BE2C (cell line): Measurements from ENCODE around the gene ARMC6.
A peak's percentile ranks its signal among the peaks of the same experiment; 100 is the strongest.

Experiments
- DNase-seq: peaks from one replicate; pipeline ENCODE4 v3.0.0-alpha.2; 2020
- H3K27me3 ChIP-seq: fragments of 250-450 bp; sonication (Bioruptor Pico); 2 replicates; pipeline ENCODE4 v1.5.1; 2020; ENCODE audit warnings: mild to moderate bottlenecking
- H3K36me3 ChIP-seq: fragments of 250-450 bp; sonication (Bioruptor Pico); 2 replicates; pipeline ENCODE4 v1.5.1; 2020; ENCODE audit warnings: mild to moderate bottlenecking
- H3K4me1 ChIP-seq: fragments of 250-450 bp; sonication (Bioruptor Pico); 2 replicates; pipeline ENCODE4 v1.5.1; 2020
- H3K4me3 ChIP-seq: 2 replicates; pipeline ENCODE4 v1.5.1; 2011; ENCODE audit warnings: low read depth, low read length
- H3K9me3 ChIP-seq: fragments of 250-450 bp; sonication (Bioruptor Pico); 2 replicates; pipeline ENCODE4 v1.5.1; 2020
- TF ChIP-seq, protein P1 (sequence below): IDR thresholded peaks from 2 replicates; pipeline ENCODE4 v1.5.1; 2012; ENCODE audit warnings: mild to moderate bottlenecking, low read depth, low read length

The ARMC6 gene

DNA sequence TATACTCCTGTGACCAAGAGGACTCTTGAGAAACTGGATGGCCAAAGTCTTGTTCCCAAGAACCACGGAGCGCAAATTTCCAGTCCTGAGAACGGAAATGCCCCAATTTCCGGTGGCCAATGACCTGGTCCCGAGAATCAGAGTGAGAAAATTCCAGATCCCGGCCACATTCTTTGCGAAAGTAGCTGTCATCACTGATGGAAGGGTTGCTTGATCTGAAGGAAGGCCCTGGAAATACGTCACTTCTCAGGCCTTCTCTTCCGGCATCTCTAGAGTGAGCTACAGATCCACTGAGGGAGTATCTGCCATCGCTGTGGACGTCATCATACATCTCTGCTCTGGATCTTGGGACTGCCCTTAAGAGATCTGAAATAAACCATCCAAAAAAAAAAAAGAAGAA lies 7.5 kb upstream of the ARMC6 start:
- TF ChIP-seq, protein P1, sequence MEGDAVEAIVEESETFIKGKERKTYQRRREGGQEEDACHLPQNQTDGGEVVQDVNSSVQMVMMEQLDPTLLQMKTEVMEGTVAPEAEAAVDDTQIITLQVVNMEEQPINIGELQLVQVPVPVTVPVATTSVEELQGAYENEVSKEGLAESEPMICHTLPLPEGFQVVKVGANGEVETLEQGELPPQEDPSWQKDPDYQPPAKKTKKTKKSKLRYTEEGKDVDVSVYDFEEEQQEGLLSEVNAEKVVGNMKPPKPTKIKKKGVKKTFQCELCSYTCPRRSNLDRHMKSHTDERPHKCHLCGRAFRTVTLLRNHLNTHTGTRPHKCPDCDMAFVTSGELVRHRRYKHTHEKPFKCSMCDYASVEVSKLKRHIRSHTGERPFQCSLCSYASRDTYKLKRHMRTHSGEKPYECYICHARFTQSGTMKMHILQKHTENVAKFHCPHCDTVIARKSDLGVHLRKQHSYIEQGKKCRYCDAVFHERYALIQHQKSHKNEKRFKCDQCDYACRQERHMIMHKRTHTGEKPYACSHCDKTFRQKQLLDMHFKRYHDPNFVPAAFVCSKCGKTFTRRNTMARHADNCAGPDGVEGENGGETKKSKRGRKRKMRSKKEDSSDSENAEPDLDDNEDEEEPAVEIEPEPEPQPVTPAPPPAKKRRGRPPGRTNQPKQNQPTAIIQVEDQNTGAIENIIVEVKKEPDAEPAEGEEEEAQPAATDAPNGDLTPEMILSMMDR: no peak
- Histone ChIP-seq H3K4me1 (no peaks in the 10 kb centered on the region), H3K4me3 (no peak overlapping the region), H3K27me3 (no peaks in the 10 kb centered on the region), H3K36me3 (peaks cover 84% of the 10 kb centered on the region), H3K9me3 (no peaks in the 10 kb centered on the region)
- DNase-seq: no peak

- no peak overlapping the region for H3K4me3 ChIP-seq
- H3K27me3 ChIP-seq: no peaks in the 10 kb centered on the region
- TF ChIP-seq, protein P1: peak; percentile 13; the same call in 1 of the 2 replicates
- no peaks in the 10 kb centered on the region for H3K9me3 ChIP-seq
- no peak for DNase-seq
- H3K4me1 ChIP-seq: no peaks in the 10 kb centered on the region
- H3K36me3 ChIP-seq: peaks cover 86% of the 10 kb centered on the region
These were observed 7.0 kb upstream of the ARMC6 start for GRCh38 chr19:19026299-19026971.

DNA sequence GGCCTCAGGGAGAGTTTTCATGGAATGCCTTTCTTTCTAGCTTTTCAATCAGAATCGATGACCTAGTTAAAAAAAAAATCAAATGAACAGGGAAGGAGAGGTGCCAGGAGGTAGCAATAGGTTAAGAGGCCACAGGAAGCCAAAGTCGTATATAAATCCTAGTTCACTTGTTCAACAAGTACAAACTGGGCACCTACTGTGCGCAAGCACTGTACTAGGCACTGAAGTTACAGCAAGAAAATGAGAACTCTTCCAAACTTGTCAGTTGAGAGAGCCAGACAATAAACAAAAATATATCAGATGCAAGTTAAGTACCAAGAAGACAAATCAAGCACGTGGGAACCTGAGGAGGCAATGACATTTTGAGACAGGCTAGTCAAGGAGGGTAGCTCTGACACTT lies 6.2 kb upstream of the ARMC6 start:
- no peaks in the 10 kb centered on the region for H3K9me3 ChIP-seq
- no peaks in the 10 kb centered on the region for H3K4me1 ChIP-seq
- H3K4me3 ChIP-seq: no peak overlapping the region
- no peaks in the 10 kb centered on the region for H3K27me3 ChIP-seq
- TF ChIP-seq, protein P1: no peak
- no peak for DNase-seq
- H3K36me3 ChIP-seq: peaks cover 85% of the 10 kb centered on the region

GRCh38 chr19:19028526-19028925 lies 4.9 kb upstream of the ARMC6 start:
- H3K4me1 ChIP-seq: no peaks in the 10 kb centered on the region
- DNase-seq: no peak
- peaks cover 72% of the 10 kb centered on the region for H3K36me3 ChIP-seq
- no peak overlapping the region for H3K4me3 ChIP-seq
- no peaks in the 10 kb centered on the region for H3K9me3 ChIP-seq
- no peaks in the 10 kb centered on the region for H3K27me3 ChIP-seq
- TF ChIP-seq, protein P1: no peak

GRCh38 chr19:19031891-19032290 lies 1.5 kb upstream of the ARMC6 start:
- peak overlapping the region; percentile 89; the same call in 1 of the 2 replicates for H3K4me3 ChIP-seq
- H3K36me3 ChIP-seq: peaks cover 58% of the 10 kb centered on the region
- no peaks in the 10 kb centered on the region for H3K4me1 ChIP-seq
- no peaks in the 10 kb centered on the region for H3K27me3 ChIP-seq
- no peak for DNase-seq
- no peaks in the 10 kb centered on the region for H3K9me3 ChIP-seq
- TF ChIP-seq, protein P1: no peak

DNA sequence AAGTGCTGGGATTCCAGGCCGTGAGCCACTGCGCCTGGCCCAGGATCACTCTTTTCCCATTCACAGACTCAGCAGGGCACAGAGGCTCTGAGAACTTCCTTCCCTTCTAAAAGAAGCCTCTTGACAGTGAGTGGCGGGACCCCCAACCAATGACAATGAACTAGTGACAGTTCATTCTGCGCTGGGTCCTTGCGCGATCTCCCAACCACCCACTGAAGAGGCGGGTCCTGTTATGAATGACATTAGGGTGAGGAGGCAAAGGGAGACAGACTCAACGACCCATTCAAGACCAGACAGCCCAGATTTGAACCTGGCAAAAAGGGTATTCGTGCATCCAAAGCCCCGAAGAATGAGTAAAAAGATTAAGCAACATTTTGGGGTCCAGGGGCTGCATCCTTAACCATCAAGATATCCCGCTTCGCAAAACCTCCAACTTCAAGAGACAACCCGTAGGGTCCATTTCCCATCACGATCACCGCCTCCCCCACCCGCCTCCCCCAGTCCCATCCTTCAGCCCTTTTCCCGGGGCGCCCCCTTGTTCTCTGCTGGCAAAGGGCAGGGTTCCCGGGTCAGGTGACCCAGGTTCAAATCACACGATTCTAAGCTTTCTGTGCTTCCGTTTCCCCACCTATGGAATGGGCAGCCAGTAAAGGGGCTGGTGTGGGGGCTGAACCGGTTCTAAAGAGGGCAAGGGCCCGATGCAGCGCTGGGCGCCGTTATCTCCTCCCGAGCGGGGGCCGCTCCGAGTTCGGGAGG lies 805 bp upstream of the ARMC6 start:
- DNase-seq: peak; percentile 98
- no peaks in the 10 kb centered on the region for H3K9me3 ChIP-seq
- H3K27me3 ChIP-seq: no peaks in the 10 kb centered on the region
- peak overlapping the region; percentile 89 for H3K4me3 ChIP-seq
- peaks cover 54% of the 10 kb centered on the region for H3K36me3 ChIP-seq
- no peaks in the 10 kb centered on the region for H3K4me1 ChIP-seq
- TF ChIP-seq, protein P1: no peak
